HG03565 (cell line): ENCODE measurements around the gene COMMD3.
"Not testable (repeated sequence)": the region's sequence is repeated elsewhere in the genome, so short reads cannot be mapped to it uniquely, and the experiment has no call there.

Experiments
- ATAC-seq: cut with Tn5 transposase; IDR thresholded peaks from one replicate; pipeline ENCODE4 v1.9.1; 2021; ENCODE audit warnings: mild to moderate bottlenecking, moderate library complexity; ENCODE audit not compliant: unreplicated experiment

The COMMD3 gene

GRCh38 chr10:22316286-22317075 is at the start of gene COMMD3:
TSS of gene COMMD3 (plus strand) at chr10:22316388. CDS start at chr10:22316418, 30 bp downstream.
- ATAC-seq, result peak; percentile 44

GRCh38 chr10:22268503-22268902 is 47.7 kb upstream of the COMMD3 start:
- no peak for ATAC-seq

- no peak for ATAC-seq
These were observed 44.4 kb upstream of the COMMD3 start for GRCh38 chr10:22271786-22272185.

DNA sequence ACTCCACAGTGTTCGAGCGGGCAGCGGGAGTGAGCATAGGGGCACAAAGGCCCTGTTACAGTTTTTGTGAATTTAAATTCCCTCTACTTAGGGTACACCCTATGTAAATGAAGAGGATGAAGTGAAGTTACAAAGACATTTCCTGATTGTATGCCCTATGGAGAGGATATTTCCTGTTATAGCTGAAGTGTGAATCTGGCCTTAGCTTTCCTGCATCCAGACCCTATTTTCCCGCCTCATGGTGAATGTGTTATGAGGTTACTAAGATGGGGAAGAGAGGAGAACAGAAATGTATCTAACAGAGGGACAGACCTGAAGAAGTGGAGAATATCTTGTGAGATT is 37.8 kb upstream of the COMMD3 start:
- no peak for ATAC-seq

- ATAC-seq, result no peak
These were observed 36.1 kb upstream of the COMMD3 start for GRCh38 chr10:22280078-22280477.

- no peak for ATAC-seq
These were observed 31.1 kb upstream of the COMMD3 start for GRCh38 chr10:22285130-22285529.

- ATAC-seq, result no peak
These were observed 22.3 kb upstream of the COMMD3 start for GRCh38 chr10:22293747-22294404.

DNA sequence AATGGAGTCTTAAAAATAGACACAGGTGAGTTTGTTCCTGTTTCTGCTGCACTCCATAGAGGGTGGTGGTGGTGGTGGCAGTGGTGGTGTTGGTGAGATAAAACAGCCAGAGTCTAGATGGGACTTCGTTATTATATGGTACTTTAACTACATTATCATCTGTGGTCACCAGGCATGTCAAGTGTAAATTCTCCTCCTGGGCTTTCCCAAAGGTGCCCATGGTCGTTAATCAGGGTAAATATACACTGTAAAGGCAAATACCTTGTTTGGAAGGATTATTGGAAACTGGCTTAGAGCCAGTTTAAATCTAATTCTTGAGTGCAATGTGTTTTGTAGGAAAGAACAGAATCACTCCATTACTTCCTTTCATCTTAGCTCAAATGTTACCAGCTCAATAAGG is 21.5 kb upstream of the COMMD3 start:
- no peak for ATAC-seq

DNA sequence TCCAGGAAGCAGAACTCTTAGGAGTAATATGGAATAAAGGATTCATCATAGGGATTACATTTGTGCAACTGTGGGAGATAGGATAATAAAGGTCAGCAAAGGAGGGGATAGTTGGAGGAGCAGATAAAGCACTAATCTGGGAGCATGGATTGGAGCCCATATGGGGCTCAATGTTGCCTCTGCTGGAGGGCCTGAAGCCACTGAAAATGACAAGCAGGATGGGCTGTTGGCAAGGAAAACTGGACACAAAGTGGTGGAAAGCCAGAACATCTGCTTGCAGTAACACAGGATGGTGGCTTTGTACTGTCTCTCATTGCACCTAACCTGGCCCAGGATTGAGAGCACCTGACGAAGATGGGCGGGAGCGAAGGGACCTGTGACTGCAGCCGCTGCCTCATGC is 15.0 kb upstream of the COMMD3 start:
- no peak for ATAC-seq

- ATAC-seq, result no peak
These were observed 12.7 kb upstream of the COMMD3 start for GRCh38 chr10:22303461-22303860.

GRCh38 chr10:22305721-22306120 is 10.5 kb upstream of the COMMD3 start:
- no peak for ATAC-seq

- ATAC-seq, result peak; percentile 99
These were observed 7.8 kb upstream of the COMMD3 start for GRCh38 chr10:22308390-22308789.

DNA sequence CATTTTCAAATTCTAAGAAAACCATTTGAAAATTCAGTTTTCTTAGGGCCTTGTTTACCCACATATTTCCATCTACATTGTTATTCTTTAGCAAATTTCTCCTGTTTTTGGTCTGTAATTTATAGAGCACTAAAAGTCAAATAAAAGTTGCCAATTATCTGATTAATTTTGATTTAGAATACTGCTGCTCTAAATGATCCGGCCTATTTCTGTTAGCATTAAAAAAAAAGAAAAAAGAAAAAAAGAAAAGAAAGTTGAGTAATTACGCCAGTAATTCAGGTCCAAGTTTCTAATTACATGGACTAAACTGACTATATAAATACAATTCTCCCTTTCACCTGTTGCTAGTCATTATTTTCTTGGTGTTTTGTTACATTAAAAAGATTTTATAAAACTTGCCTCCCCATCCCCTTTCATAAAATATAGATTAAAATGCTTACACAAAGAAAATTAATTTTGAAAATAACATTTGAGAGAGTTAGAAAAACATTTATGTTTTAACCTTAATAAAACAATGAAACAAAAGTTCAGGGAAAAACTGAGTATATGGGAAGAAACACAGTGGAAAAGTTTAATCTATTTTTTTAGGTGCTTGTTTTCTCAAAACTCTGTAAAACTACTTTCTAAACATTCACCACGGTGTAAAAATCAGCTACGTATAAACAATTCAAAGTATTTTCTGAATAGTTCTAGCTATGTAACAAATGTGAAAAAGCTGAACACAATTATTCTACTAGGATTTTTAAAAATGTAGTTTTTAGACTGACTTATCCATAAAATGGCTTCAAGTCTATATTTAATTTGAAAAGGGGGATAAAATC is 6.8 kb upstream of the COMMD3 start:
- ATAC-seq, result no peak

- not testable (repeated sequence) for ATAC-seq
These were observed 6.2 kb upstream of the COMMD3 start for GRCh38 chr10:22310012-22310411.

DNA sequence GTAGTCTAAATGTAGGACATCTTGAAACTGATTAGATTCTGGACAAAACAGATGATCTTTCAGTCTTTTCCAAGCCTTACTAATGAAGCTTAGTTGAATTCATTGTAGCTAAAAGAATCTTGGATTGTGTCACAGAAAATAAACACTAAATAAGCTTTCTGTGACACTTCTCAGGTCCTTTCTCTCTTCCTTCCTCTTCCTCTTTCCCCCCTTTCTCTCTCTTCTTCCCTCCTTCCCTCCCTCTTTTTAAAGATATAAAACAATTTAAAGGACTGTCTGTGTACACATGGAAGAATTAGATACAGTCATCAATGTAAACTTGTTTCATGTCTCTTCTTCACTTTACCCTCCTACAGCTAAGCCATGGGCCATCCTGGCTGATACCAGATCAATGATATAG is 5.3 kb upstream of the COMMD3 start:
- ATAC-seq, result no peak

- no peak for ATAC-seq
These were observed 1.3 kb upstream of the COMMD3 start for GRCh38 chr10:22314852-22315251.

DNA sequence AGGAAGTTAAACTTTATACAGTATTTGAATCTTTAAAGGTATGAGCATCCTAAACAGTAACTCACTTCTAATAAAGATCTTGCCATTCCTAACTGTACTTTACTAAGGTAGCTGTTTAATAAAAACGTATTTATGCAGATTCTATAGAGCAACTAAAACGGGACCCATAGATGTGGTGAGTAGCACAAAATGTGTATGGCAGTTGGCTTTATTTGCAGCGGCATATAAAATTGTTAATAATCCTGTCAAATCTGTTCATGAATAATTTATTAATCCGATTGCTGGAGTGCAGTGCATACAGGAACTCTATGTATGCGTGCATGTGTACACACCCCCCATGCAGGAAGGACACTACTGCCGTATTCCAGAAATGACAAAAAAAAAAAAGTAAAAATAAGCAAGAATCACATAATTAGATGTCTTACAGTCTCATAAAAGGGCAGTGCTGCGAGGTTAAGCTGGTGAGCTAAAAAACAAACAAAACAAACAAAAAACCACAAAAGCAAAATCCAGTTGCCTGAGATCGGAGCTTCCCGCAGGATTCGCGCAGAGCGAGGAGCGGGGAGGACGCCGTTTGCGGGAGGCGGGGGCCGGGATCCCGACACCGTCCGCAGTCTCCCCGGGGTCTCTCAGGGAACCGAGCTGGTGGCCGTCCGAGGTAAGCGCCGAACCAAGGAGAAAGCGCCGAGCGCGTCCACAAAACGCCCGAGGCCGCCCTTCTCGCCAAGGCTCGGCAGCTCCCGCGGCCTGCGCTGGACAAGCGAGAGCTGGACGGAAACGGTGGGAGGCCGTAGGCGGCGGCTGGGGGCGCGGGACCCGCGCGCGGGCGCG is 518 bp upstream of the COMMD3 start:
- no peak for ATAC-seq

DNA sequence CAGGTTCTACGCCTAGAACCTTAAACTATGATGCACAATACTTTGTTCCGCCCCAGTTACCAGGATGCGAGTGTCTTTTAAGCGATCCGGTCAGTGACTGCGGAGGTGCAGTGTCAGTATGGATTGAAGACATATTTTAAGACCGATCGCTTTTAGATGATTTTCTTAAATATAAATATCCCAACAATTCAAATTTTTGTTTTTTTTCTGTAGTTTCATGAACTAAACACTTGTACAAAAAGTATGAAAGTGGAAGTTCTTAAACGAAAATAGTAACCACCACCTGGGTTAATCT is 835 bp downstream of the COMMD3 start:
- peak; percentile 16 for ATAC-seq

DNA sequence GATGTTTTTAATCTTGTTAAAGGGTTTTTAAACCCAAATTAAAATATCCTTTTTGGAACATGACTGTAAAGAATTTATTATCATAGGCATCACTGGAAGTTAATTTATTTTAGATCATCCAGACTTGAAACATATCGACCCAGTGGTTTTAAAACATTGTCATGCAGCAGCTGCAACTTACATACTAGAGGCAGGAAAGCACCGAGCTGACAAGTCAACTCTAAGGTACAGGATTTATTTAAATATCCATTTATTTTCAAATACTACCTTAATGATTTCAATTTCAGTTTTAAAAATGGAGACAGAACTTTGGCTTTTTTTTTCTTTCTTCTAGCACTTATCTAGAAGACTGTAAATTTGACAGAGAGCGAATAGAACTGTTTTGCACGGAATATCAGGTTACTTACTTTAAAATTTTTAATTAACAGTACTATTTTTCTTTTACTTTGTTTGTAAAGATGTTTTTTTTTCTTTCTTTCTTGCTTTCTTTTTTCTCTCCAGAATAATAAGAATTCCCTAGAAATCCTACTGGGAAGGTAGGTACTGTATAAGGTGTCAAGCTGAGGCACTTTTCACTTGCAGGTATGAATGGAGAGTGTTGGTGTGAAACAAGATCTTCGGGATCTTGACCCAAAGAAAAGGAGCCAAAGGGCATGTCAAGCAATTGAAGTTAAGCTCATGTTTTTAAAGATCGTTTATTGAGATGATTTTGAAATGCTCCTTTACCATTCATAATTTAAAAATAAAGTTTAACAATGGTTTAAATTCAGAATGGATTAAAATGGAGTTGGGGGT is 1.8 kb downstream of the COMMD3 start:
- no peak for ATAC-seq

- no peak for ATAC-seq
These were observed 2.6 kb downstream of the COMMD3 start for GRCh38 chr10:22318772-22319171.
